ENCODE results near the gene SORCS1. TPM values are rescaled to one million over a fixed set of nuclear protein-coding genes. Genes with fewer than 3 reads are reported as not detected.

The SORCS1 gene
- total and polyA plus RNA-seq, 2 of the 8 experiments (the other 6 are each of a cell fraction or from before 2014, with no cell fraction given): 4.1 to 4.6 TPM

- WGBS, 2 experiments (ENCODE audit: extremely low coverage in 1 of 2, insufficient coverage in 1 of 2, insufficient read length in 1 of 2, insufficient replicate concordance in 2 of 2, low coverage in 1 of 2, low lambda C conversion rate in 2 of 2, missing lambda C conversion rate in 1 of 2): 92% methylated on average over 1 of the region's 1 CpG; no CpG with 5 or more reads in 1 of the 2 experiments
- POLR2A ChIA-PET (ENCODE audit: partially characterized antibody): no interaction called here
Measured at GRCh38 chr10:106832846-106833245, 331.7 kb downstream of the SORCS1 start.

More at GRCh38 chr10:106832846-106833245, 331.7 kb downstream of the SORCS1 start:
- no peak overlapping the region for H2AFZ ChIP-seq (ENCODE audit: low read length)
- H3K4me1 ChIP-seq (replicated peaks in 1 of 4; ENCODE audit: control insufficient read depth in 3 of 4, insufficient read depth in 4 of 4, low read length in 3 of 4): no peaks in the 10 kb centered on the region
- CTCF ChIA-PET (ENCODE audit: partially characterized antibody): interaction anchor here (0.6 to 0.8 kb wide), 2 partner anchors 120 to 330 kb away, joined by 3 read pairs; no protein-coding TSS in a partner anchor
- H3K18ac ChIP-seq (ENCODE audit: extremely low read depth, low read length): no peak overlapping the region
- H3K4me3 ChIP-seq (ENCODE audit: extremely low read depth in 1 of 4, insufficient read depth in 2 of 4, low read depth in 3 of 4, low read length in 4 of 4): no peak overlapping the region
- TF ChIP-seq POLR2A (IDR thresholded peaks at IDR 0.05; ENCODE audit: control extremely low read depth in 1 of 2, low read depth in 2 of 2, low read length in 2 of 2) (no peak), CBX5 (IDR thresholded peaks at IDR 0.05; ENCODE audit: low read depth, low read length) (no peak), ASH2L (IDR thresholded peaks at IDR 0.05; ENCODE audit: low read length) (no peak), HDAC2 (IDR thresholded peaks at IDR 0.05; ENCODE audit: borderline replicate concordance in 1 of 2, low read depth in 2 of 2, low read length in 2 of 2) (no peak), KDM4A (IDR thresholded peaks at IDR 0.05; ENCODE audit: low read depth, low read length, severe bottlenecking) (no peak)
- H3K4ac ChIP-seq (replicated peaks; ENCODE audit: insufficient read length, low read depth, low read length): no peak overlapping the region
- H3K56ac ChIP-seq (replicated peaks; ENCODE audit: insufficient read length, low read depth, low read length): no peak overlapping the region
- FAIRE-seq (no peak), DNase-seq (ENCODE audit: low read depth in 1 of 2, low spot score in 2 of 2) (no peak)
- H3K36me3 ChIP-seq (ENCODE audit: control insufficient read depth in 2 of 4, insufficient read depth in 4 of 4, low read length in 3 of 4): no peaks in the 10 kb centered on the region
- no peak overlapping the region for H2AK5ac ChIP-seq (ENCODE audit: low read depth, low read length)
- no peaks in the 10 kb centered on the region for H3K23me2 ChIP-seq (ENCODE audit: low read depth, low read length)
- H2BK12ac ChIP-seq (ENCODE audit: low read depth, low read length): no peak overlapping the region
- no peak overlapping the region for H2BK120ac ChIP-seq (replicated peaks; ENCODE audit: low read depth, low read length)
- H4K20me1 ChIP-seq (replicated peaks in 1 of 2; ENCODE audit: control insufficient read depth in 1 of 2, insufficient read depth in 2 of 2, low read length in 2 of 2): no peaks in the 10 kb centered on the region
- H4K91ac ChIP-seq (replicated peaks; ENCODE audit: insufficient read length, low read length): no peak overlapping the region
- no peak overlapping the region for H3K9ac ChIP-seq (replicated peaks in 1 of 4; ENCODE audit: extremely low read depth in 1 of 4, low read depth in 3 of 4, low read length in 3 of 4)
- H2BK15ac ChIP-seq (ENCODE audit: low read length): no peak overlapping the region
- H3K4me2 ChIP-seq (ENCODE audit: insufficient read depth in 1 of 2, low read depth in 2 of 2, low read length in 2 of 2): no peak overlapping the region
- H3K9me3 ChIP-seq (ENCODE audit: insufficient read depth in 2 of 2, low read depth in 1 of 2, low read length in 1 of 2): no peaks in the 10 kb centered on the region
- H3K14ac ChIP-seq (ENCODE audit: insufficient read length): no peak overlapping the region
- no peaks in the 10 kb centered on the region for H3K27me3 ChIP-seq (replicated peaks in 1 of 4; ENCODE audit: control insufficient read depth in 3 of 4, extremely low read depth in 1 of 4, insufficient read depth in 3 of 4, low read length in 3 of 4)
- H3K23ac ChIP-seq (ENCODE audit: insufficient read length): no peak overlapping the region
- H2BK20ac ChIP-seq (ENCODE audit: low read length): no peak overlapping the region
- no peaks in the 10 kb centered on the region for H3K79me2 ChIP-seq (ENCODE audit: control insufficient read depth in 1 of 2, insufficient read depth in 2 of 2, low read length in 2 of 2)
- no peak overlapping the region for H4K8ac ChIP-seq (ENCODE audit: extremely low read depth, insufficient read depth, low read length)
- no peak overlapping the region for H4K5ac ChIP-seq (ENCODE audit: insufficient read length, low read depth, low read length)
- H3K79me1 ChIP-seq (ENCODE audit: low read depth, low read length): no peaks in the 10 kb centered on the region
- H3K27ac ChIP-seq (ENCODE audit: low read depth, low read length): no peak overlapping the region
- no peak overlapping the region for H2BK5ac ChIP-seq (ENCODE audit: low read depth, low read length)
